ENCODE results near the gene SUB1. TPM values are rescaled to one million over a fixed set of nuclear protein-coding genes. Genes with fewer than 3 reads are reported as not detected.
"Not testable (repeated sequence)": the region's sequence is repeated elsewhere in the genome, so short reads cannot be mapped to it uniquely, and the experiment has no call there.

The SUB1 gene
- 473 and 483 TPM in 2 replicates for polyA plus RNA-seq (2013)

- no peaks in the 10 kb centered on the region for H3K4me1 ChIP-seq (ENCODE audit: control insufficient read depth in 1 of 2, insufficient read depth in 2 of 2, low read length in 2 of 2)
- H3K79me1 ChIP-seq (ENCODE audit: low read length): peaks cover 6% of the 10 kb centered on the region
- peak within 1 kb of the TSS; percentile 89 for H3K14ac ChIP-seq (ENCODE audit: low read length)
- no CpG with 5 or more reads among the region's 89 CpGs for WGBS (ENCODE audit: extremely low coverage, insufficient coverage, insufficient read length)
- H3K9ac ChIP-seq (ENCODE audit: low read length): peak within 1 kb of the TSS; percentile 92
- H3K4me2 ChIP-seq (ENCODE audit: low read length): peak within 1 kb of the TSS; percentile 59
- H3K4ac ChIP-seq (ENCODE audit: low read depth, low read length): peak within 1 kb of the TSS; percentile 85
- peak within 1 kb of the TSS; percentile 82 for H4K12ac ChIP-seq (ENCODE audit: low read depth, low read length)
- H2AFZ ChIP-seq (ENCODE audit: insufficient read depth, low read length, poor library complexity): peak within 1 kb of the TSS; percentile 74
- no peaks in the 10 kb centered on the region for H3K9me3 ChIP-seq (ENCODE audit: insufficient read depth, low read depth, low read length)
- H4K8ac ChIP-seq (ENCODE audit: low read depth, low read length): peak within 1 kb of the TSS; percentile 89
- peak; percentile 91 to 95 for DNase-seq
- H3K27ac ChIP-seq (ENCODE audit: low read depth, low read length): peak within 1 kb of the TSS; percentile 86
- no peaks in the 10 kb centered on the region for H3K27me3 ChIP-seq (ENCODE audit: insufficient read depth, low read length)
- peak within 1 kb of the TSS; percentile 67 for H2AK5ac ChIP-seq (ENCODE audit: low read length)
- H2BK5ac ChIP-seq (ENCODE audit: low read depth, low read length, poor library complexity): peak within 1 kb of the TSS; percentile 84
- H2BK120ac ChIP-seq (ENCODE audit: insufficient read depth, low read length, poor library complexity): peak within 1 kb of the TSS; percentile 80
- H4K91ac ChIP-seq (ENCODE audit: low read depth, low read length): peak within 1 kb of the TSS; percentile 87
- peak within 1 kb of the TSS; percentile 87 for H3K18ac ChIP-seq (ENCODE audit: low read length)
- peaks cover 10% of the 10 kb centered on the region for H3K79me2 ChIP-seq (ENCODE audit: control insufficient read depth, insufficient read depth, low read length, poor library complexity)
- no peak within 1 kb of the TSS for H2BK12ac ChIP-seq (ENCODE audit: low read length)
- peaks cover 6 to 8% of the 10 kb centered on the region in 2 experiments for H3K36me3 ChIP-seq (ENCODE audit: control insufficient read depth in 1 of 2, insufficient read depth in 2 of 2, low read length in 2 of 2)
- peak within 1 kb of the TSS; percentile 97 for H3K4me3 ChIP-seq (ENCODE audit: low read depth, low read length)
- no peak within 1 kb of the TSS for H3K23ac ChIP-seq (ENCODE audit: low read length)
Observed at GRCh38 chr5:32585446-32586275, at the start of gene SUB1. TSS of gene SUB1 (plus strand) at chr5:32585557. CDS start at chr5:32588513, 2,956 bp downstream.

- H2AK5ac ChIP-seq (ENCODE audit: low read length): no peak overlapping the region
- no peak for DNase-seq
- no peaks in the 10 kb centered on the region for H3K36me3 ChIP-seq (ENCODE audit: control insufficient read depth in 1 of 2, insufficient read depth in 2 of 2, low read length in 2 of 2)
- peaks cover 2% of the 10 kb centered on the region for H3K79me1 ChIP-seq (ENCODE audit: low read length)
- no peak overlapping the region for H3K4me3 ChIP-seq (ENCODE audit: low read depth, low read length)
- no peak overlapping the region for H4K8ac ChIP-seq (ENCODE audit: low read depth, low read length)
- H3K27ac ChIP-seq (ENCODE audit: low read depth, low read length): no peak overlapping the region
- no CpG with 5 or more reads among the region's 4 CpGs for WGBS (ENCODE audit: extremely low coverage, insufficient coverage, insufficient read length)
- H2AFZ ChIP-seq (ENCODE audit: insufficient read depth, low read length, poor library complexity): no peak overlapping the region
- H3K23ac ChIP-seq (ENCODE audit: low read length): no peak overlapping the region
- H3K4ac ChIP-seq (ENCODE audit: low read depth, low read length): no peak overlapping the region
- no peaks in the 10 kb centered on the region for H3K79me2 ChIP-seq (ENCODE audit: control insufficient read depth, insufficient read depth, low read length, poor library complexity)
- H4K91ac ChIP-seq (ENCODE audit: low read depth, low read length): no peak overlapping the region
- no peak overlapping the region for H3K9ac ChIP-seq (ENCODE audit: low read length)
- H4K12ac ChIP-seq (ENCODE audit: low read depth, low read length): no peak overlapping the region
- no peak overlapping the region for H2BK120ac ChIP-seq (ENCODE audit: insufficient read depth, low read length, poor library complexity)
- H3K18ac ChIP-seq (ENCODE audit: low read length): no peak overlapping the region
- H3K9me3 ChIP-seq (ENCODE audit: insufficient read depth, low read depth, low read length): no peaks in the 10 kb centered on the region
- H3K4me2 ChIP-seq (ENCODE audit: low read length): no peak overlapping the region
- no peaks in the 10 kb centered on the region for H3K27me3 ChIP-seq (ENCODE audit: insufficient read depth, low read length)
- H2BK12ac ChIP-seq (ENCODE audit: low read length): no peak overlapping the region
- no peak overlapping the region for H3K14ac ChIP-seq (ENCODE audit: low read length)
- peaks cover 6 to 7% of the 10 kb centered on the region in 2 experiments for H3K4me1 ChIP-seq (ENCODE audit: control insufficient read depth in 1 of 2, insufficient read depth in 2 of 2, low read length in 2 of 2)
- H2BK5ac ChIP-seq (ENCODE audit: low read depth, low read length, poor library complexity): no peak overlapping the region
Observed at GRCh38 chr5:32536246-32536645, 49.1 kb upstream of the SUB1 start.

GRCh38 chr5:32537437-32538029 lies 47.8 kb upstream of the SUB1 start:
- H3K9ac ChIP-seq (ENCODE audit: low read length); H3K79me2 ChIP-seq (ENCODE audit: control insufficient read depth, insufficient read depth, low read length, poor library complexity); H3K4ac ChIP-seq (ENCODE audit: low read depth, low read length); H2BK12ac ChIP-seq (ENCODE audit: low read length); H3K14ac ChIP-seq (ENCODE audit: low read length); H2BK5ac ChIP-seq (ENCODE audit: low read depth, low read length, poor library complexity); H3K79me1 ChIP-seq (ENCODE audit: low read length); H3K4me2 ChIP-seq (ENCODE audit: low read length); H2AFZ ChIP-seq (ENCODE audit: insufficient read depth, low read length, poor library complexity); H3K36me3 ChIP-seq (ENCODE audit: control insufficient read depth in 1 of 2, insufficient read depth in 2 of 2, low read length in 2 of 2); H3K18ac ChIP-seq (ENCODE audit: low read length); H4K12ac ChIP-seq (ENCODE audit: low read depth, low read length); H2BK120ac ChIP-seq (ENCODE audit: insufficient read depth, low read length, poor library complexity); H3K9me3 ChIP-seq (ENCODE audit: insufficient read depth, low read depth, low read length); H3K4me1 ChIP-seq (ENCODE audit: control insufficient read depth in 1 of 2, insufficient read depth in 2 of 2, low read length in 2 of 2); H4K8ac ChIP-seq (ENCODE audit: low read depth, low read length); H3K27me3 ChIP-seq (ENCODE audit: insufficient read depth, low read length); H3K23ac ChIP-seq (ENCODE audit: low read length); H2AK5ac ChIP-seq (ENCODE audit: low read length); H3K4me3 ChIP-seq (ENCODE audit: low read depth, low read length); H3K27ac ChIP-seq (ENCODE audit: low read depth, low read length); H4K91ac ChIP-seq (ENCODE audit: low read depth, low read length): not testable (repeated sequence)
- no CpG with 5 or more reads among the region's 7 CpGs for WGBS (ENCODE audit: extremely low coverage, insufficient coverage, insufficient read length)
- peak; percentile 34 to 79 for DNase-seq

GRCh38 chr5:32538031-32538547 lies 47.3 kb upstream of the SUB1 start:
- DNase-seq: no peak
- Histone ChIP-seq H3K18ac (ENCODE audit: low read length) (no peak overlapping the region), H2BK120ac (ENCODE audit: insufficient read depth, low read length, poor library complexity) (no peak overlapping the region), H3K9me3 (ENCODE audit: insufficient read depth, low read depth, low read length) (no peaks in the 10 kb centered on the region), H4K91ac (ENCODE audit: low read depth, low read length) (no peak overlapping the region), H4K8ac (ENCODE audit: low read depth, low read length) (no peak overlapping the region), H3K4me1 (ENCODE audit: control insufficient read depth in 1 of 2, insufficient read depth in 2 of 2, low read length in 2 of 2) (peaks cover 4 to 6% of the 10 kb centered on the region in 2 experiments), H3K4ac (ENCODE audit: low read depth, low read length) (no peak overlapping the region), H3K4me3 (ENCODE audit: low read depth, low read length) (no peak overlapping the region), H2AK5ac (ENCODE audit: low read length) (no peak overlapping the region), H3K27ac (ENCODE audit: low read depth, low read length) (no peak overlapping the region), H2BK12ac (ENCODE audit: low read length) (no peak overlapping the region), H3K27me3 (ENCODE audit: insufficient read depth, low read length) (no peaks in the 10 kb centered on the region), H2BK5ac (ENCODE audit: low read depth, low read length, poor library complexity) (no peak overlapping the region), H2AFZ (ENCODE audit: insufficient read depth, low read length, poor library complexity) (no peak overlapping the region), H3K9ac (ENCODE audit: low read length) (no peak overlapping the region), H3K23ac (ENCODE audit: low read length) (no peak overlapping the region), H3K14ac (ENCODE audit: low read length) (no peak overlapping the region), H3K79me2 (ENCODE audit: control insufficient read depth, insufficient read depth, low read length, poor library complexity) (no peaks in the 10 kb centered on the region), H3K79me1 (ENCODE audit: low read length) (peaks cover 2% of the 10 kb centered on the region), H3K36me3 (ENCODE audit: control insufficient read depth in 1 of 2, insufficient read depth in 2 of 2, low read length in 2 of 2) (no peaks in the 10 kb centered on the region), H4K12ac (ENCODE audit: low read depth, low read length) (no peak overlapping the region), H3K4me2 (ENCODE audit: low read length) (no peak overlapping the region)
- no CpG with 5 or more reads among the region's 7 CpGs for WGBS (ENCODE audit: extremely low coverage, insufficient coverage, insufficient read length)

All from trophoblast cell (in vitro differentiated cells and primary cell).